ENCODE data around the gene SNRNP25. TPM values are rescaled to one million over a fixed set of nuclear protein-coding genes. Genes with fewer than 3 reads are reported as not detected.

Gene SNRNP25
- total and polyA plus RNA-seq, 2 donors (not counting 1 experiment from before 2014, with no cell fraction given), result 25.5 to 32.8 TPM

DNA sequence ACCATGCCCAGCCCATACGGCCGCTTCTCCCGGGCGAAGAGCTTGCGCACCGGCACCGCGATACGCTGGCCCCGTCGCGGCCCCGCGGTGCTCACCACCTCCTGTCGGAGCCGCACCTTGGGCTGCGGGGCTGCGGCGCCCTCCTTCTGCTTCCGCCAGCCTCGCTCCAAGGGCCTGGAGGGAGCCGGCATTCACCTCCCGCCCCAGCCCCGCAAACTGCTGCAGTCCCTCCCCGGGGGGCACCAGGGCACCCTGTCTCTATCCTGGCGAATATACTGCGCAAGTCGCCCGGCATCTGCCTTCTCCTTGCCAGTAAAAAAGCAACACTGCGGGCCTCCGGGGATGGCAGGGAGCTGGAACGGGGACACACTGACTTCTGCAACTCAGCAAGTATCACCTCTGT lies 8.3 kb downstream of the SNRNP25 start:
- H3K27me3 Mint-ChIP-seq, result no peaks in the 10 kb centered on the region
- CTCF ChIA-PET, result interaction anchor here (1.4 to 14.6 kb wide), 3 partner anchors 35 to 45 kb away, joined by 3 to 401 read pairs (median 12); no protein-coding TSS in a partner anchor
- no peak overlapping the region for H2AFZ ChIP-seq (ENCODE audit: insufficient read depth, low read depth, low read length, poor library complexity, severe bottlenecking)
- H3K27ac ChIP-seq (ENCODE audit: low read length in 2 of 2), result no peak overlapping the region
- no peaks in the 10 kb centered on the region for H3K9me3 Mint-ChIP-seq (ENCODE audit: insufficient read depth)
- H3K4me3 ChIP-seq (ENCODE audit: control extremely low read depth in 1 of 5, extremely low read depth in 1 of 5, insufficient read depth in 1 of 5, low read depth in 2 of 5, low read length in 4 of 5), result no peak overlapping the region
- peaks cover 0 to 8% of the 10 kb centered on the region in 2 donors for H3K4me1 ChIP-seq (ENCODE audit: control insufficient read depth in 2 of 2, insufficient read depth in 2 of 2, low read length in 2 of 2)
- no peak for TF ChIP-seq EZH2 (IDR thresholded peaks at IDR 0.05; ENCODE audit: borderline replicate concordance, insufficient read depth, low read depth, low read length, poor library complexity, severe bottlenecking)
- TF ChIP-seq, protein P1, sequence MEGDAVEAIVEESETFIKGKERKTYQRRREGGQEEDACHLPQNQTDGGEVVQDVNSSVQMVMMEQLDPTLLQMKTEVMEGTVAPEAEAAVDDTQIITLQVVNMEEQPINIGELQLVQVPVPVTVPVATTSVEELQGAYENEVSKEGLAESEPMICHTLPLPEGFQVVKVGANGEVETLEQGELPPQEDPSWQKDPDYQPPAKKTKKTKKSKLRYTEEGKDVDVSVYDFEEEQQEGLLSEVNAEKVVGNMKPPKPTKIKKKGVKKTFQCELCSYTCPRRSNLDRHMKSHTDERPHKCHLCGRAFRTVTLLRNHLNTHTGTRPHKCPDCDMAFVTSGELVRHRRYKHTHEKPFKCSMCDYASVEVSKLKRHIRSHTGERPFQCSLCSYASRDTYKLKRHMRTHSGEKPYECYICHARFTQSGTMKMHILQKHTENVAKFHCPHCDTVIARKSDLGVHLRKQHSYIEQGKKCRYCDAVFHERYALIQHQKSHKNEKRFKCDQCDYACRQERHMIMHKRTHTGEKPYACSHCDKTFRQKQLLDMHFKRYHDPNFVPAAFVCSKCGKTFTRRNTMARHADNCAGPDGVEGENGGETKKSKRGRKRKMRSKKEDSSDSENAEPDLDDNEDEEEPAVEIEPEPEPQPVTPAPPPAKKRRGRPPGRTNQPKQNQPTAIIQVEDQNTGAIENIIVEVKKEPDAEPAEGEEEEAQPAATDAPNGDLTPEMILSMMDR (IDR thresholded peaks at IDR 0.05), result no peak
- no peak overlapping the region for H3K4me2 ChIP-seq (replicated peaks; ENCODE audit: low read depth, low read length, poor library complexity, severe bottlenecking)
- 98% methylated on average over 28 of the region's 32 CpGs for WGBS (ENCODE audit: insufficient coverage)
- ATAC-seq (ENCODE audit: low read depth), result no peak
- no peaks in the 10 kb centered on the region for H3K79me2 ChIP-seq (ENCODE audit: control insufficient read depth, insufficient read depth, low read length)
- H3K4me1 Mint-ChIP-seq, result peaks cover 7% of the 10 kb centered on the region
- H3K9me3 ChIP-seq (ENCODE audit: control extremely low read depth in 1 of 3, control insufficient read depth in 2 of 3, insufficient read depth in 1 of 3, low read length in 2 of 3), result no peaks in the 10 kb centered on the region
- H3K36me3 ChIP-seq (replicated peaks in 1 of 2; ENCODE audit: control extremely low read depth in 1 of 2, control insufficient read depth in 1 of 2, extremely low read depth in 1 of 2, insufficient read depth in 2 of 2, low read length in 1 of 2), result peaks cover 0 to 12% of the 10 kb centered on the region in 2 experiments
- no peaks in the 10 kb centered on the region for H4K20me1 ChIP-seq (ENCODE audit: control insufficient read depth, insufficient read depth, low read length, poor library complexity, severe bottlenecking)
- no peak overlapping the region for H3K4me3 Mint-ChIP-seq
- no peak for DNase-seq
- intact Hi-C loops (cut with micrococcal nuclease), result no loop called here
- POLR2A ChIA-PET, result interaction anchor here (0.6 kb wide), 1 partner anchor 21 kb away, joined by 3 read pairs; no protein-coding TSS in a partner anchor
- no peak overlapping the region for H3K9ac ChIP-seq (ENCODE audit: low read length)
- H3K27ac Mint-ChIP-seq, result no peak overlapping the region
- peaks cover 0 to 7% (median 2%) of the 10 kb centered on the region in 4 experiments for H3K27me3 ChIP-seq (replicated peaks in 1 of 4; ENCODE audit: control extremely low read depth in 1 of 4, control insufficient read depth in 3 of 4, insufficient read depth in 4 of 4, low read length in 3 of 4)

DNA sequence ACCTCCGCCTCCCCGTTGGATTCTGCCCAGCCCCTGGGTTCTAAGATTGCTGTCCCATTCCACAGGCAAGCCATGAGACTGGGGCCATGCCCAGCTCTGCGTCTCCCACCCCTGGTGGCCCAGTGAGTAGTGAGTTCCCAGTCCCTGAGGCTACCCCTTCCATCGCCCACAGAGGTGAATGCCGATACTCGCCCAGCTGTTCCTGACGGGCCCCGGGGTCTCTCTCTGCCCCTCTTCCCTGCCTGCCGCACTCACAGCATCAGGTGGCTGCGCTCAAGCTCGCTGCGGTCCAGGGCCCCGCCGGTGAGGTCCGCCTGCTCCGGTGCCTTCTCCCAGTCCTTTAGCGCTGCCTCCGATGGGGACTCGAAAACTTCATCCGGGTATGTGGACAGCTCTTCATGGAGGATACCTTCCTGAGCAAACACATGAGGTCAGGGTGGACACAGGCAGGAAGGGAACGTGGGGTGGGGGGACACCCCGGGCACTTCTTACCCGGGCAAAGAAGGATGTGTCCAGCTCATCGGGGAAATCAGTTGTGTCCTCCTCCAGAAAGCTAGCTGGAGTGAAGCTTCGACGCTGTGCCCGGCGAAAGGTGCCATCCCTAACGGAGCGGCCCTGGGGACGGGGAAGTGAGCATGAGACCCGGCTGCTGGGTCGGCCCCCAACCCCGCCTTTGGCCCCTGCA lies 8.8 kb downstream of the SNRNP25 start:
- no peak overlapping the region for H3K9ac ChIP-seq (ENCODE audit: low read length)
- no peak overlapping the region for H3K4me3 Mint-ChIP-seq
- ATAC-seq (ENCODE audit: low read depth), result no peak
- peaks cover 0 to 7% of the 10 kb centered on the region in 2 experiments for H3K36me3 ChIP-seq (replicated peaks in 1 of 2; ENCODE audit: control extremely low read depth in 1 of 2, control insufficient read depth in 1 of 2, extremely low read depth in 1 of 2, insufficient read depth in 2 of 2, low read length in 1 of 2)
- H3K27me3 Mint-ChIP-seq, result no peaks in the 10 kb centered on the region
- H3K9me3 Mint-ChIP-seq (ENCODE audit: insufficient read depth), result no peaks in the 10 kb centered on the region
- no peak for DNase-seq
- ChIA-PET POLR2A (interaction anchor here (0.6 kb wide), 1 partner anchor 22 kb away, joined by 3 read pairs; no protein-coding TSS in a partner anchor), CTCF (interaction anchor here (0.6 to 14.6 kb wide), 4 partner anchors 34 to 896 kb away, joined by 3 to 401 read pairs (median 8); no protein-coding TSS in a partner anchor)
- no peak overlapping the region for H3K27ac ChIP-seq (ENCODE audit: low read length in 2 of 2)
- H3K4me3 ChIP-seq (ENCODE audit: control extremely low read depth in 1 of 5, extremely low read depth in 1 of 5, insufficient read depth in 1 of 5, low read depth in 2 of 5, low read length in 4 of 5), result no peak overlapping the region
- H3K27ac Mint-ChIP-seq, result no peak overlapping the region
- TF ChIP-seq EZH2 (IDR thresholded peaks at IDR 0.05; ENCODE audit: borderline replicate concordance, insufficient read depth, low read depth, low read length, poor library complexity, severe bottlenecking), result no peak
- TF ChIP-seq, protein P1 (IDR thresholded peaks at IDR 0.05), result no peak
- no peak overlapping the region for H3K4me2 ChIP-seq (replicated peaks; ENCODE audit: low read depth, low read length, poor library complexity, severe bottlenecking)
- peaks cover 7% of the 10 kb centered on the region for H3K4me1 Mint-ChIP-seq
- H4K20me1 ChIP-seq (ENCODE audit: control insufficient read depth, insufficient read depth, low read length, poor library complexity, severe bottlenecking), result no peaks in the 10 kb centered on the region
- no peaks in the 10 kb centered on the region for H3K79me2 ChIP-seq (ENCODE audit: control insufficient read depth, insufficient read depth, low read length)
- no peak overlapping the region for H2AFZ ChIP-seq (ENCODE audit: insufficient read depth, low read depth, low read length, poor library complexity, severe bottlenecking)
- intact Hi-C loops (cut with micrococcal nuclease), result no loop called here
- H3K4me1 ChIP-seq (ENCODE audit: control insufficient read depth in 2 of 2, insufficient read depth in 2 of 2, low read length in 2 of 2), result peaks cover 0 to 8% of the 10 kb centered on the region in 2 donors
- H3K27me3 ChIP-seq (replicated peaks in 1 of 4; ENCODE audit: control extremely low read depth in 1 of 4, control insufficient read depth in 3 of 4, insufficient read depth in 4 of 4, low read length in 3 of 4), result peaks cover 0 to 8% (median 2%) of the 10 kb centered on the region in 4 experiments
- no peaks in the 10 kb centered on the region for H3K9me3 ChIP-seq (ENCODE audit: control extremely low read depth in 1 of 3, control insufficient read depth in 2 of 3, insufficient read depth in 1 of 3, low read length in 2 of 3)
- WGBS (ENCODE audit: insufficient coverage), result 95% methylated on average over 34 of the region's 34 CpGs

All from B cell (primary cell).